Neutrophil (primary cell): ENCODE results near the gene CCNQ.

Experiments used
- H3K27ac ChIP-seq: fragments of 200-600 bp; sonication (generic); 2 replicates; pipeline ENCODE4 v1.5.1; 2016; ENCODE audit warnings: mild to moderate bottlenecking, moderate library complexity
- H3K27me3 ChIP-seq: fragments of 200-600 bp; sonication (generic); 2 replicates; pipeline ENCODE4 v1.6.0; 2016; ENCODE audit warnings: mild to moderate bottlenecking
- H3K36me3 ChIP-seq: fragments of 200-600 bp; sonication (generic); 2 replicates; pipeline ENCODE4 v1.5.1; 2017
- H3K4me1 ChIP-seq, 2 experiments: fragments of 200-600 bp in 1 of 2; sonication (generic) in 1 of 2; 1 replicate in 1 of 2; 2 replicates in 1 of 2; pipeline versions ENCODE4 v1.5.1 to v1.6.1; 2013 to 2016; ENCODE audit warnings: low read depth in 1 of 2, low read length in 1 of 2, mild to moderate bottlenecking in 1 of 2, moderate library complexity in 1 of 2; ENCODE audit not compliant: control insufficient read depth in 1 of 2, insufficient read depth in 1 of 2
- H3K4me3 ChIP-seq, 2 experiments: fragments of 200-600 bp in 1 of 2; sonication (generic) in 1 of 2; 1 replicate in 1 of 2; 2 replicates in 1 of 2; pipeline ENCODE4 v1.5.1; 2013 to 2016; ENCODE audit warnings: low read depth in 1 of 2, low read length in 1 of 2, mild to moderate bottlenecking in 1 of 2, moderate library complexity in 1 of 2
- H3K9me3 ChIP-seq: fragments of 200-600 bp; sonication (generic); 2 replicates; pipeline ENCODE4 v1.5.1; 2016
- TF ChIP-seq, protein P1 (sequence below): fragments of 200-600 bp; sonication (generic); IDR thresholded peaks from 2 replicates; pipeline ENCODE4 v1.5.1; 2016; ENCODE audit warnings: antibody characterized with exemption

The CCNQ gene

GRCh38 chrX:153598541-153599191 lies at the start of gene CCNQ:
TSS of gene CCNQ (minus strand) at chrX:153599139. CDS start at chrX:153599073, 66 bp downstream.
- TF ChIP-seq, protein P1, sequence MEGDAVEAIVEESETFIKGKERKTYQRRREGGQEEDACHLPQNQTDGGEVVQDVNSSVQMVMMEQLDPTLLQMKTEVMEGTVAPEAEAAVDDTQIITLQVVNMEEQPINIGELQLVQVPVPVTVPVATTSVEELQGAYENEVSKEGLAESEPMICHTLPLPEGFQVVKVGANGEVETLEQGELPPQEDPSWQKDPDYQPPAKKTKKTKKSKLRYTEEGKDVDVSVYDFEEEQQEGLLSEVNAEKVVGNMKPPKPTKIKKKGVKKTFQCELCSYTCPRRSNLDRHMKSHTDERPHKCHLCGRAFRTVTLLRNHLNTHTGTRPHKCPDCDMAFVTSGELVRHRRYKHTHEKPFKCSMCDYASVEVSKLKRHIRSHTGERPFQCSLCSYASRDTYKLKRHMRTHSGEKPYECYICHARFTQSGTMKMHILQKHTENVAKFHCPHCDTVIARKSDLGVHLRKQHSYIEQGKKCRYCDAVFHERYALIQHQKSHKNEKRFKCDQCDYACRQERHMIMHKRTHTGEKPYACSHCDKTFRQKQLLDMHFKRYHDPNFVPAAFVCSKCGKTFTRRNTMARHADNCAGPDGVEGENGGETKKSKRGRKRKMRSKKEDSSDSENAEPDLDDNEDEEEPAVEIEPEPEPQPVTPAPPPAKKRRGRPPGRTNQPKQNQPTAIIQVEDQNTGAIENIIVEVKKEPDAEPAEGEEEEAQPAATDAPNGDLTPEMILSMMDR: no peak
- peak within 1 kb of the TSS; percentile 74 for H3K27ac ChIP-seq

DNA sequence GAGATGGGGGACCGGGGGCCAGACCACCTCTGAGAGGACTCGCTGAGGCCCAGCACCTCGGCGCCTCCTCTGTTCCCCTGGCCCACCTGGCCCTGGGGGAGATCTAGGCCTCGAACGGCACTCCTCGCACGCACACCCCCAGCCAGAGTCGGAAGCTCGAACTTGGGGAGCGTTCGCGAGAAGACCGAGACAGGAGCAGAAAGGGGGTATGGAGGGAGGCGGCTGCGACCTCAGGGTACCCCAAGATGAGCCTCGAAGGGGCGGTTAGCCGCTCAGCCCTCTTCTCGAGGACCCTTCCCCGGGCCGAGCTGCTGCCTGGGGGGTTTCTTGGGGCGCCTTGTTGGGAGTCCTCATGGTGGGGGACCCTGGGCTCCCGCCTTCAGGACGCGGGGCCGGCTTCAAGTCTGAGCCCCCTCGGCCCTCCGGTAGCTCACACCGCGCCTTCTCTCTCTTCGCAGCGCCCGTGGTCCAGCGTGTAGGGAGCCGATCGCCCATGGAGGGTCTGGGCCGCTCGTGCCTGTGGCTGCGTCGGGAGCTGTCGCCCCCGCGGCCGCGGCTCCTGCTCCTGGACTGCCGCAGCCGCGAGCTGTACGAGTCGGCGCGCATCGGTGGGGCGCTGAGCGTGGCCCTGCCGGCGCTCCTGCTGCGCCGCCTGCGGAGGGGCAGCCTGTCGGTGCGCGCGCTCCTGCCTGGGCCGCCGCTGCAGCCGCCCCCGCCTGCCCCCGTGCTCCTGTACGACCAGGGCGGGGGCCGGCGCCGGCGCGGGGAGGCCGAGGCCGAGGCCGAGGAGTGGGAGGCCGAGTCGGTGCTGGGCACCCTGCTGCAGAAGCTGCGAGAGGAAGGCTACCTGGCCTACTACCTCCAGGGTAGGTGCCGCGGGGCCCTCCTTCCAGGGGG lies 48.8 kb upstream of the CCNQ start:
- Histone ChIP-seq H3K4me3 (no peak overlapping the region), H3K36me3 (no peaks in the 10 kb centered on the region), H3K27me3 (peaks cover 68% of the 10 kb centered on the region), H3K4me1 (peaks cover 0 to 3% of the 10 kb centered on the region in 2 experiments), H3K9me3 (no peaks in the 10 kb centered on the region), H3K27ac (no peak overlapping the region)
- TF ChIP-seq, protein P1: no peak

More at GRCh38 chrX:153598541-153599191, at the start of gene CCNQ:
- H3K9me3 ChIP-seq: no peaks in the 10 kb centered on the region
- peaks cover 16% of the 10 kb centered on the region for H3K36me3 ChIP-seq
- H3K4me1 ChIP-seq: peaks cover 13 to 19% of the 10 kb centered on the region in 2 experiments
- H3K4me3 ChIP-seq: peak within 1 kb of the TSS; percentile 66 to 70
- no peaks in the 10 kb centered on the region for H3K27me3 ChIP-seq

- Histone ChIP-seq H3K4me3 (no peak within 1 kb of the TSS), H3K4me1 (peaks cover 0 to 3% of the 10 kb centered on the region in 2 experiments), H3K27me3 (peaks cover 78% of the 10 kb centered on the region), H3K9me3 (no peaks in the 10 kb centered on the region), H3K36me3 (no peaks in the 10 kb centered on the region), H3K27ac (no peak within 1 kb of the TSS)
- TF ChIP-seq, protein P1: no peak
Observed at GRCh38 chrX:153646620-153647373, 47.9 kb upstream of the CCNQ start, which contains the start of gene DUSP9. TSS of gene DUSP9 (plus strand) at chrX:153647203. CDS start at chrX:153647954, 751 bp downstream.

DNA sequence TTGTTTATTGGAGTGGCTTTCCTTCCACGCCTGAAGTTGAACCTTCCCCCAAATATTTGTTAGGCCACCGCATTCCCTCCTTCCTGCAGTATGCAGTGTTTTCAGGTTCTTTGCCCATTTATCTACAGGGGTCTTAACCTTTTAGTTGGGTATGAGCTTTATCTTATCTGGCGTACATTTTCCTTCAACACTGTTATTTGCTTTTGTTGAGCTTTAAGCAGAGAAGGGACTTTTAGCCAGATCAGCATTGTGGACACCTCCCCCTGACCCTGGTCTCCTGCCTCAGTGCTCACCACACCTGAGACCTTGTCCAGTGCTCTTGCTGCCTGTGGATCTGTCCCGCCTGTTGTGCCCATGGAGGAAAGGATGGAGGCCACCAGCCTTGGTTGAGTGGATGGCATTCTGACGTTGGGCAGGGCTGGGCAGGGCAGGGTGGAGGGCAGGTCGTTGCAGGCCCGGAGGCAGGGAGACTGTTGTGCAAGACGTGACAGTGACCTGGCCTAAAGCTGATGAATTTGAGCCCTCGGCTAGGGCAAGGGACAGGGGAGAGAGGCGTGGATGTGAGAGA lies 47.1 kb upstream of the CCNQ start:
- Histone ChIP-seq H3K4me3 (no peak overlapping the region), H3K9me3 (no peaks in the 10 kb centered on the region), H3K4me1 (peaks cover 0 to 3% of the 10 kb centered on the region in 2 experiments), H3K27me3 (peaks cover 85% of the 10 kb centered on the region), H3K27ac (no peak overlapping the region), H3K36me3 (no peaks in the 10 kb centered on the region)
- TF ChIP-seq, protein P1: no peak

DNA sequence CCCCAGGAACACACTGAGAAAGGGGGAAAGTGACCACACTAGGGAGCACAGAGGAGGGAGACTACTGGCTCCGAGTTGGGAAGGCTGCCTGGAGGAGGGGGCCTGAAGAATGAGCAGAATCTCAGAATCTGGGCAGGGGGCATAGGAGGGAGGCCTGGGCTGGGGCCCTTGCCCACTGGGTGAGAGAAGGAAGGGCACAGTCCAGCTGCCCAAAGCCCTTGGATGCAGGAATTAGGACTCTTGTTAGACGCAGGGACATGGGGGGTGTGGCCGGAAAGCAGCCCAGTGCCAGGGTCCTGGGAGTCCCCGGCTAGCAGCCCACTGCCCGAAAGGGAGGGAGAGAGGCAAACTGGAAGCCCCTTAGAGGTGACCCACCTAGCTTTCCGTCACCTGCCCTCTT lies 46.2 kb upstream of the CCNQ start:
- H3K27ac ChIP-seq: no peak overlapping the region
- H3K4me3 ChIP-seq: no peak overlapping the region
- no peaks in the 10 kb centered on the region for H3K9me3 ChIP-seq
- peaks cover 0 to 3% of the 10 kb centered on the region in 2 experiments for H3K4me1 ChIP-seq
- H3K36me3 ChIP-seq: no peaks in the 10 kb centered on the region
- TF ChIP-seq, protein P1: no peak
- H3K27me3 ChIP-seq: peaks cover 94% of the 10 kb centered on the region
